Measurements from ENCODE around the gene ENPP1. TPM values are rescaled to one million over a fixed set of nuclear protein-coding genes. Genes with fewer than 3 reads are reported as not detected.

ENPP1 gene
- total RNA-seq, 1 experiment from 2014 or later: 4.1 TPM

- Histone ChIP-seq H3F3A (ENCODE audit: insufficient read depth, low read depth) (no peaks in the 10 kb centered on the region), H3K4me1 (replicated peaks; ENCODE audit: insufficient read depth) (no peaks in the 10 kb centered on the region; the same call in 1 of the 2 replicates), H3K4me3 (no peak overlapping the region), H4K20me1 (ENCODE audit: insufficient read depth) (no peaks in the 10 kb centered on the region), H3K27me3 (ENCODE audit: insufficient read depth, low read depth) (no peaks in the 10 kb centered on the region), H3K36me3 (ENCODE audit: low read depth) (no peaks in the 10 kb centered on the region), H3K9me3 (ENCODE audit: insufficient read depth, low read depth) (no peaks in the 10 kb centered on the region), H3K27ac (no peak overlapping the region), H3K79me2 (ENCODE audit: low read depth) (no peaks in the 10 kb centered on the region), H2AFZ (no peak overlapping the region), H3K4me2 (no peak overlapping the region), H3K9me2 (ENCODE audit: insufficient read depth) (no peaks in the 10 kb centered on the region; the same call in 1 of the 2 replicates)
- no peak for DNase-seq
- CTCF ChIA-PET: no interaction called here
- BruUV-seq (replicated peaks): no TSS peak
- intact Hi-C loops (cut with micrococcal nuclease; ENCODE audit: unreplicated experiment): no loop called here
- POLR2A ChIA-PET (ENCODE audit: unreplicated experiment): no interaction called here
- TF ChIP-seq EZH2 (IDR thresholded peaks at IDR 0.05; ENCODE audit: low read depth) (no peak), CTCF (conservative IDR thresholded peaks at IDR 0.05) (no peak)
These were observed 42.0 kb downstream of the ENPP1 start for GRCh38 chr6:131849799-131850198.

GRCh38 chr6:131851049-131851769, 43.4 kb downstream of the ENPP1 start:
- no peaks in the 10 kb centered on the region for H3K36me3 ChIP-seq (ENCODE audit: low read depth)
- no peak overlapping the region for H3K27ac ChIP-seq
- BruUV-seq (replicated peaks): no TSS peak

GRCh38 chr6:131852200-131852599, 44.4 kb downstream of the ENPP1 start:
- no peaks in the 10 kb centered on the region for H3K36me3 ChIP-seq (ENCODE audit: low read depth)
- no peaks in the 10 kb centered on the region for H3K4me1 ChIP-seq (replicated peaks; ENCODE audit: insufficient read depth)
- no peaks in the 10 kb centered on the region for H3K79me2 ChIP-seq (ENCODE audit: low read depth)
- no peak overlapping the region for H3K27ac ChIP-seq
- ChIA-PET CTCF (no interaction called here), POLR2A (ENCODE audit: unreplicated experiment) (no interaction called here)
- no peaks in the 10 kb centered on the region for H4K20me1 ChIP-seq (ENCODE audit: insufficient read depth)
- TF ChIP-seq CTCF (conservative IDR thresholded peaks at IDR 0.05): no peak
- no peak for TF ChIP-seq EZH2 (IDR thresholded peaks at IDR 0.05; ENCODE audit: low read depth)
- no peak overlapping the region for H3K4me3 ChIP-seq
- no peaks in the 10 kb centered on the region for H3F3A ChIP-seq (ENCODE audit: insufficient read depth, low read depth)
- H3K9me2 ChIP-seq (ENCODE audit: insufficient read depth): no peaks in the 10 kb centered on the region; the same call in 1 of the 2 replicates
- DNase-seq: no peak
- intact Hi-C loops (cut with micrococcal nuclease; ENCODE audit: unreplicated experiment): no loop called here
- H3K4me2 ChIP-seq: no peak overlapping the region
- no peak overlapping the region for H2AFZ ChIP-seq
- no peaks in the 10 kb centered on the region for H3K27me3 ChIP-seq (ENCODE audit: insufficient read depth, low read depth)
- no peaks in the 10 kb centered on the region for H3K9me3 ChIP-seq (ENCODE audit: insufficient read depth, low read depth)
- BruUV-seq (replicated peaks): no TSS peak

More at GRCh38 chr6:131851049-131851769, 43.4 kb downstream of the ENPP1 start:
- Histone ChIP-seq H3K79me2 (ENCODE audit: low read depth) (no peaks in the 10 kb centered on the region), H3F3A (ENCODE audit: insufficient read depth, low read depth) (no peaks in the 10 kb centered on the region), H3K4me3 (no peak overlapping the region), H2AFZ (no peak overlapping the region), H4K20me1 (ENCODE audit: insufficient read depth) (no peaks in the 10 kb centered on the region), H3K4me1 (replicated peaks; ENCODE audit: insufficient read depth) (no peaks in the 10 kb centered on the region), H3K27me3 (ENCODE audit: insufficient read depth, low read depth) (no peaks in the 10 kb centered on the region), H3K9me3 (ENCODE audit: insufficient read depth, low read depth) (no peaks in the 10 kb centered on the region), H3K9me2 (ENCODE audit: insufficient read depth) (no peaks in the 10 kb centered on the region; the same call in 1 of the 2 replicates), H3K4me2 (no peak overlapping the region)
- ChIA-PET POLR2A (ENCODE audit: unreplicated experiment) (no interaction called here), CTCF (no interaction called here)
- no peak for TF ChIP-seq EZH2 (IDR thresholded peaks at IDR 0.05; ENCODE audit: low read depth)
- TF ChIP-seq CTCF (conservative IDR thresholded peaks at IDR 0.05): no peak
- intact Hi-C loops (cut with micrococcal nuclease; ENCODE audit: unreplicated experiment): no loop called here
- no peak for DNase-seq
